ENCODE measurements around the gene ZNF185.

DNA sequence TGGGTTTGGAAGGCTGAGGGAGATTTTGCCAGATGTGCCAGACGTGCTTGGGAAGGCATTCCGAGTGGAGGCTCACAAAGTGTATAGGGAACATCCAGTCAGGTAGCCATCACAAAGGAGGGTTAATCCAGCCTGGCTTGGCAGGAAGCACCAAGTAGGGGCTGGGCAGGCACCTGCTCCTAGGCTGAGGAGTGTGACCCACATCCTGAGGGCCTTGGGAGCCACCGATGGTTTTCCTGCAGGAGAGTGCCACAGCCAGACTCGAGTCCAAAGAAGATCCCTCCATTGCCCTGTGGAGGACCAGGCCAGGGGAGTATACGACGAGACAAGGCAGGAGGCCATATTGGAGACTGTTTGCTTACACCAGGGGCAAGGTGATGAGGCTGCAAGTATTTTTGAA lies 48.8 kb downstream of the ZNF185 start:
- TF ChIP-seq LEF1 (IDR thresholded peaks at IDR 0.05; ENCODE audit: borderline replicate concordance) (no peak), FOXA1 (IDR thresholded peaks at IDR 0.05) (no peak), ZNF384 (IDR thresholded peaks at IDR 0.05) (no peak), FOXM1 (IDR thresholded peaks at IDR 0.05; ENCODE audit: borderline replicate concordance) (no peak), SP1 (IDR thresholded peaks at IDR 0.05) (no peak), ELF4 (IDR thresholded peaks at IDR 0.05) (no peak), SUZ12 (IDR thresholded peaks at IDR 0.05) (no peak), BHLHE40 (IDR thresholded peaks at IDR 0.05; ENCODE audit: borderline replicate concordance) (no peak), CTBP1 (IDR thresholded peaks at IDR 0.05; ENCODE audit: borderline replicate concordance) (no peak)
- TF ChIP-seq, protein P1, sequence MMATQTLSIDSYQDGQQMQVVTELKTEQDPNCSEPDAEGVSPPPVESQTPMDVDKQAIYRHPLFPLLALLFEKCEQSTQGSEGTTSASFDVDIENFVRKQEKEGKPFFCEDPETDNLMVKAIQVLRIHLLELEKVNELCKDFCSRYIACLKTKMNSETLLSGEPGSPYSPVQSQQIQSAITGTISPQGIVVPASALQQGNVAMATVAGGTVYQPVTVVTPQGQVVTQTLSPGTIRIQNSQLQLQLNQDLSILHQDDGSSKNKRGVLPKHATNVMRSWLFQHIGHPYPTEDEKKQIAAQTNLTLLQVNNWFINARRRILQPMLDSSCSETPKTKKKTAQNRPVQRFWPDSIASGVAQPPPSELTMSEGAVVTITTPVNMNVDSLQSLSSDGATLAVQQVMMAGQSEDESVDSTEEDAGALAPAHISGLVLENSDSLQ (IDR thresholded peaks at IDR 0.05), result no peak

Data from HEK293T (cell line).